ENCODE data around the gene SLC27A1. TPM values are rescaled to one million over a fixed set of nuclear protein-coding genes. Genes with fewer than 3 reads are reported as not detected.

The SLC27A1 gene
- total and polyA plus RNA-seq, 9 of the 15 experiments (the other 6 are each of a cell fraction or from before 2014, with no cell fraction given), result 0.06 to 3.0 (median 1.1) TPM

DNA sequence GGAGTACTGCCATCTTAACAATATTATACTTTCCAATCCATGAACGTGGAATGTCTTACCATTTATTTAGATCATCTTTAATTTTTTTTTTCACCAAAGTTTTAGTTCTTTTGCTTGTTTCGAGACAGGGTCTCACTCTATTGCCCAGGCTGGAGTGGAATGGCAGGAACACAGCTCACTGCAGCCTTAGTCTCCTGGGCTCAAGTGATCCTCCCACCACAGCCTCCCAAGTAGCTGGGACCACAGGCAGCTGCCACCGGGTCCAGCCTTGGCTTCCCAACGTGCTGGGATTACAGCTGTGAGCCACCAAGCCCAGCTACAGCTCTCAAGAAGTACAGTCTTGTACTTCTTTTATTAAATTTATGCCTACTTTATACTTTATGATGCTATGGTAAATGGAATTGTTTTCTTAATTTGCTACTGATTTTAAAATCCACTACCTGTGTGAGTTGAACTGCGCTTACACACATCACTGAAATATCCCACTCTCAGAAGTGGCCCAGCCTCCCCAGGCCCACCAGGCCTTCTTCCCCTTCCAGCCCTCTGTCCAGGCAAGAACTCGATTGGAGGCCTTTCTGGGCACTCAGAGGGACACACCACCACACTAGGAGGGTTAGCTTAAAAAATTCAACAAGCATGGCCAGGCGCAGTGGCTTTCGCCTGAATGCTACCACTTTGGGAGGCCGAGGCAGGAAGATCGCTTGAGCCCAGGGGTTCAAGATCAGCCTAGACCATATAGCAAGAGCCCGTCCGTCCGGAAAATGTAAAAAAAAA lies 40.1 kb downstream of the SLC27A1 start (continued):
- TF ChIP-seq ADNP (tag; IDR thresholded peaks at IDR 0.05), result 0 out of 2 replicates have a peak, but pooled peaks have one; percentile 47
- 0 out of 2 replicates have a peak, but pooled peaks have one; percentile 12 for TF ChIP-seq ZNF644 (tag; IDR thresholded peaks at IDR 0.05; ENCODE audit: low read depth)
- no peak for TF ChIP-seq ZNF12 (CRISPR knock-in tag; IDR thresholded peaks at IDR 0.05)
- no peak for TF ChIP-seq ILF3 (IDR thresholded peaks at IDR 0.05; ENCODE audit: borderline replicate concordance)
- no peak for TF ChIP-seq HSF4 (CRISPR knock-in tag; IDR thresholded peaks at IDR 0.05; ENCODE audit: borderline replicate concordance)
- no peak for TF ChIP-seq TCF7L2 (IDR thresholded peaks at IDR 0.05; ENCODE audit: low read depth, low read length)
- no peak for TF ChIP-seq TBP (optimal IDR thresholded peaks at IDR 0.05; ENCODE audit: low read depth, low read length)
- TF ChIP-seq, protein P1, sequence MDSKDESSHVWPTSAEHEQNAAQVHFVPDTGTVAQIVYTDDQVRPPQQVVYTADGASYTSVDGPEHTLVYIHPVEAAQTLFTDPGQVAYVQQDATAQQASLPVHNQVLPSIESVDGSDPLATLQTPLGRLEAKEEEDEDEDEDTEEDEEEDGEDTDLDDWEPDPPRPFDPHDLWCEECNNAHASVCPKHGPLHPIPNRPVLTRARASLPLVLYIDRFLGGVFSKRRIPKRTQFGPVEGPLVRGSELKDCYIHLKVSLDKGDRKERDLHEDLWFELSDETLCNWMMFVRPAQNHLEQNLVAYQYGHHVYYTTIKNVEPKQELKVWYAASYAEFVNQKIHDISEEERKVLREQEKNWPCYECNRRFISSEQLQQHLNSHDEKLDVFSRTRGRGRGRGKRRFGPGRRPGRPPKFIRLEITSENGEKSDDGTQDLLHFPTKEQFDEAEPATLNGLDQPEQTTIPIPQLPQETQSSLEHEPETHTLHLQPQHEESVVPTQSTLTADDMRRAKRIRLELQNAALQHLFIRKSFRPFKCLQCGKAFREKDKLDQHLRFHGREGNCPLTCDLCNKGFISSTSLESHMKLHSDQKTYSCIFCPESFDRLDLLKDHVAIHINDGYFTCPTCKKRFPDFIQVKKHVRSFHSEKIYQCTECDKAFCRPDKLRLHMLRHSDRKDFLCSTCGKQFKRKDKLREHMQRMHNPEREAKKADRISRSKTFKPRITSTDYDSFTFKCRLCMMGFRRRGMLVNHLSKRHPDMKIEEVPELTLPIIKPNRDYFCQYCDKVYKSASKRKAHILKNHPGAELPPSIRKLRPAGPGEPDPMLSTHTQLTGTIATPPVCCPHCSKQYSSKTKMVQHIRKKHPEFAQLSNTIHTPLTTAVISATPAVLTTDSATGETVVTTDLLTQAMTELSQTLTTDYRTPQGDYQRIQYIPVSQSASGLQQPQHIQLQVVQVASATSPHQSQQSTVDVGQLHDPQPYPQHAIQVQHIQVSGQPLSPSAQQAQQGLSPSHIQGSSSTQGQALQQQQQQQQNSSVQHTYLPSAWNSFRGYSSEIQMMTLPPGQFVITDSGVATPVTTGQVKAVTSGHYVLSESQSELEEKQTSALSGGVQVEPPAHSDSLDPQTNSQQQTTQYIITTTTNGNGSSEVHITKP (IDR thresholded peaks at IDR 0.05; ENCODE audit: partially characterized antibody), result peak; percentile 49
- no peak for TF ChIP-seq SAFB2 (IDR thresholded peaks at IDR 0.05; ENCODE audit: borderline replicate concordance, low read depth, low read length, severe bottlenecking)
- no peak for TF ChIP-seq YY1 (IDR thresholded peaks at IDR 0.05; ENCODE audit: borderline replicate concordance in 1 of 3, control insufficient read depth in 1 of 3, extremely low read depth in 1 of 3, insufficient read depth in 3 of 3, insufficient read length in 1 of 3, insufficient replicate concordance in 2 of 3, low read depth in 1 of 3, low read length in 2 of 3)
- TF ChIP-seq CBFA2T3 (IDR thresholded peaks at IDR 0.05), result no peak
- TF ChIP-seq ZFX (CRISPR knock-in tag; IDR thresholded peaks at IDR 0.05), result peak; percentile 67; the same call in 1 of the 2 replicates
- TF ChIP-seq ZNF79 (CRISPR knock-in tag; IDR thresholded peaks at IDR 0.05; ENCODE audit: low read depth), result no peak
- TF ChIP-seq NEUROD1 (IDR thresholded peaks at IDR 0.05; ENCODE audit: borderline replicate concordance, low read depth, low read length, partially characterized antibody), result no peak
- TF ChIP-seq, protein P2, sequence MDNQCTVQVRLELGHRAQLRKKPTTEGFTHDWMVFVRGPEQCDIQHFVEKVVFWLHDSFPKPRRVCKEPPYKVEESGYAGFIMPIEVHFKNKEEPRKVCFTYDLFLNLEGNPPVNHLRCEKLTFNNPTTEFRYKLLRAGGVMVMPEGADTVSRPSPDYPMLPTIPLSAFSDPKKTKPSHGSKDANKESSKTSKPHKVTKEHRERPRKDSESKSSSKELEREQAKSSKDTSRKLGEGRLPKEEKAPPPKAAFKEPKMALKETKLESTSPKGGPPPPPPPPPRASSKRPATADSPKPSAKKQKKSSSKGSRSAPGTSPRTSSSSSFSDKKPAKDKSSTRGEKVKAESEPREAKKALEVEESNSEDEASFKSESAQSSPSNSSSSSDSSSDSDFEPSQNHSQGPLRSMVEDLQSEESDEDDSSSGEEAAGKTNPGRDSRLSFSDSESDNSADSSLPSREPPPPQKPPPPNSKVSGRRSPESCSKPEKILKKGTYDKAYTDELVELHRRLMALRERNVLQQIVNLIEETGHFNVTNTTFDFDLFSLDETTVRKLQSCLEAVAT (IDR thresholded peaks at IDR 0.05), result no peak
- TF ChIP-seq, protein P3, sequence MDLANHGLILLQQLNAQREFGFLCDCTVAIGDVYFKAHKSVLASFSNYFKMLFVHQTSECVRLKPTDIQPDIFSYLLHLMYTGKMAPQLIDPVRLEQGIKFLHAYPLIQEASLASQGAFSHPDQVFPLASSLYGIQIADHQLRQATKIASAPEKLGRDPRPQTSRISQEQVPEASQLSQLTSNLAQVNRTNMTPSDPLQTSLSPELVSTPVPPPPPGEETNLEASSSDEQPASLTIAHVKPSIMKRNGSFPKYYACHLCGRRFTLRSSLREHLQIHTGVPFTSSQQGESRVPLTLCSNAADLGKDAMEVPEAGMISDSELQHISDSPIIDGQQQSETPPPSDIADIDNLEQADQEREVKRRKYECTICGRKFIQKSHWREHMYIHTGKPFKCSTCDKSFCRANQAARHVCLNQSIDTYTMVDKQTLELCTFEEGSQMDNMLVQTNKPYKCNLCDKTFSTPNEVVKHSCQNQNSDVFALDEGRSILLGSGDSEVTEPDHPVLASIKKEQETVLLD (IDR thresholded peaks at IDR 0.05), result no peak
- TF ChIP-seq, protein P4, sequence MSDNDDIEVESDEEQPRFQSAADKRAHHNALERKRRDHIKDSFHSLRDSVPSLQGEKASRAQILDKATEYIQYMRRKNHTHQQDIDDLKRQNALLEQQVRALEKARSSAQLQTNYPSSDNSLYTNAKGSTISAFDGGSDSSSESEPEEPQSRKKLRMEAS (CRISPR knock-in tag; IDR thresholded peaks at IDR 0.05), result 0 out of 2 replicates have a peak, but pooled peaks have one; percentile 24
- no peak for TF ChIP-seq BHLHE40 (IDR thresholded peaks at IDR 0.05; ENCODE audit: low read length)
- no peak for TF ChIP-seq ZNF57 (CRISPR knock-in tag; IDR thresholded peaks at IDR 0.05)
- TF ChIP-seq GATA2 (CRISPR knock-in tag; IDR thresholded peaks at IDR 0.05), result no peak
